ENCODE data around the gene SGMS1.

The SGMS1 gene

DNA sequence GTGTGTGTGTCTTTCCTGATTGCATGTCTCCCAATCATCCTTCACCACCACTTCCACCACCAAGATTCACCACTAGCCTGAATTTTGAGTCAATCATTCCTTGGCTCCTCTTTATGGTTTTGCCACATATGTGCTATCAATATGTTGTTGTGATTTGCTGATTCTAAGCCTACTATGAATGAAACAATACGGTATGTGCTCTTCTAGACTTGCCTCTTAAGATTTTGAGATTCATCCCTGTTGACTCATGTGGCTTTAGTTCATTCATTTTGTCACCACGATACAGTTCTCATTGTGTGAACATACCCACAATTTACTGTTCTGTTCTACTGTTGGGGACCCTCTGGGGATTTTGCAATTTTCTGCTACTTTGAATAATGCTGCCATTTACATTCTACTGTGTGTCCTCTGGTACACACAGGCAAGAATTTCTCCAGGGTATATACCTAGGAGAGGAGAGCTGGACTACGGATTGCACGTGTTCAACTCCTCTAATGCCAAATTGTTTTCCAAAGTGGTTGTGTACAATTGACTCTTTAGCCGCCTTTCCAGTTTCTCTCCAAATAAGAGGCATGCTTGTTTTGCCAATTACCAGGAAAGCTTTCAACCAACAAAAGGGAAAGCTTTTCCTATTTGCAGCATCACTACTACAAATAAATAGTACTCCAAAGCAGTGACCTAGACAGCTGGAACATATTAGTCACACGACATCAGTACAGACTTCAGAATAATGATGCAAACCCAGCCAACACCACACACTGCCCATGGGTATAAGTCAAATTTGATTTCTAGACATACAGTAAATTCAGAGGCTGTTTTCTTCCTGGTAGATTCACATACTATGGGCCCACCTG, 30.0 kb downstream of the SGMS1 start:
- Histone ChIP-seq H3K4me3 (ENCODE audit: low read length) (no peak overlapping the region), H3F3A (ENCODE audit: control insufficient read depth, insufficient read depth) (no peaks in the 10 kb centered on the region), H3K4me2 (ENCODE audit: low read length) (no peak overlapping the region), H3K79me2 (ENCODE audit: control insufficient read depth, low read length) (peaks cover 4% of the 10 kb centered on the region; the same call in 1 of the 2 replicates), H3K9me2 (replicated peaks; ENCODE audit: control insufficient read depth, low read length) (no peaks in the 10 kb centered on the region), H4K20me1 (ENCODE audit: control insufficient read depth, insufficient read depth, low read depth, low read length) (no peaks in the 10 kb centered on the region), H3K4me1 (ENCODE audit: control insufficient read depth, low read length) (no peaks in the 10 kb centered on the region), H3K36me3 (ENCODE audit: control insufficient read depth, low read length) (no peaks in the 10 kb centered on the region), H3K27ac (ENCODE audit: low read depth, low read length) (no peak overlapping the region), H3K9me3 (ENCODE audit: control insufficient read depth, insufficient read depth, low read length) (no peaks in the 10 kb centered on the region), H3K27me3 (ENCODE audit: control insufficient read depth, low read length) (no peaks in the 10 kb centered on the region)
- no peak for TF ChIP-seq EZH2phosphoT487 (IDR thresholded peaks at IDR 0.05; ENCODE audit: borderline replicate concordance, low read length)
- TF ChIP-seq CTCF (IDR thresholded peaks at IDR 0.05; ENCODE audit: low read depth, low read length, poor library complexity, severe bottlenecking) = no peak

- H3K9me3 ChIP-seq (ENCODE audit: control insufficient read depth, insufficient read depth, low read length) = no peaks in the 10 kb centered on the region
- H3K36me3 ChIP-seq (ENCODE audit: control insufficient read depth, low read length) = no peaks in the 10 kb centered on the region
- no peak overlapping the region for H3K27ac ChIP-seq (ENCODE audit: low read depth, low read length)
- peaks cover 4% of the 10 kb centered on the region; the same call in 1 of the 2 replicates for H3K79me2 ChIP-seq (ENCODE audit: control insufficient read depth, low read length)
- no peaks in the 10 kb centered on the region for H3K9me2 ChIP-seq (replicated peaks; ENCODE audit: control insufficient read depth, low read length)
- no peak for TF ChIP-seq CTCF (IDR thresholded peaks at IDR 0.05; ENCODE audit: low read depth, low read length, poor library complexity, severe bottlenecking)
- TF ChIP-seq EZH2phosphoT487 (IDR thresholded peaks at IDR 0.05; ENCODE audit: borderline replicate concordance, low read length) = no peak
- H3K27me3 ChIP-seq (ENCODE audit: control insufficient read depth, low read length) = no peaks in the 10 kb centered on the region
- H4K20me1 ChIP-seq (ENCODE audit: control insufficient read depth, insufficient read depth, low read depth, low read length) = no peaks in the 10 kb centered on the region
- no peaks in the 10 kb centered on the region for H3F3A ChIP-seq (ENCODE audit: control insufficient read depth, insufficient read depth)
- H3K4me3 ChIP-seq (ENCODE audit: low read length) = no peak overlapping the region
- H3K4me2 ChIP-seq (ENCODE audit: low read length) = no peak overlapping the region
- no peaks in the 10 kb centered on the region for H3K4me1 ChIP-seq (ENCODE audit: control insufficient read depth, low read length)
Measured at GRCh38 chr10:50592961-50593418, 30.8 kb downstream of the SGMS1 start.

DNA sequence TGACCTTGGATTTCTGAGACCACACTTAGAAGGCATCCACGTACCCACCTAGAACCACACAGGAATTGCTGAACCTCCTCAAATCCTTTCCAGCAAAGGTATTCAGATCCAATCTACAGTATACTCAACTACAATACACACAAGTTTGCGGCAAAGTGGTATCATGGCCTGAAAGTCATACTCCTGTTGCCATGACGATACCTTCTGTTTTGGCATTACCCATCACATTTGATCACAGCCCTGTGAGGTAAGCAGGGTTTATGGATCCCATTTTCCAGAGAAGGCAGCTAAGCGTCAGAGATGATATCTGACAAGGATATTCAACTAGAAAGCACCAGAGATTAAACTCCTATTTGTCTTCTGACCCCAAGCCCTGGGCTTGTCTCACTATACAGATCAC, 32.8 kb downstream of the SGMS1 start:
- Histone ChIP-seq H3K27me3 (ENCODE audit: control insufficient read depth, low read length) (no peaks in the 10 kb centered on the region), H3K79me2 (ENCODE audit: control insufficient read depth, low read length) (peaks cover 4% of the 10 kb centered on the region; the same call in 1 of the 2 replicates), H3K4me3 (ENCODE audit: low read length) (no peak overlapping the region), H3K9me3 (ENCODE audit: control insufficient read depth, insufficient read depth, low read length) (no peaks in the 10 kb centered on the region), H3K9me2 (replicated peaks; ENCODE audit: control insufficient read depth, low read length) (no peaks in the 10 kb centered on the region), H3K27ac (ENCODE audit: low read depth, low read length) (no peak overlapping the region), H3K4me1 (ENCODE audit: control insufficient read depth, low read length) (no peaks in the 10 kb centered on the region), H4K20me1 (ENCODE audit: control insufficient read depth, insufficient read depth, low read depth, low read length) (no peaks in the 10 kb centered on the region), H3K36me3 (ENCODE audit: control insufficient read depth, low read length) (no peaks in the 10 kb centered on the region), H3F3A (ENCODE audit: control insufficient read depth, insufficient read depth) (no peaks in the 10 kb centered on the region), H3K4me2 (ENCODE audit: low read length) (no peak overlapping the region)
- no peak for TF ChIP-seq EZH2phosphoT487 (IDR thresholded peaks at IDR 0.05; ENCODE audit: borderline replicate concordance, low read length)
- TF ChIP-seq CTCF (IDR thresholded peaks at IDR 0.05; ENCODE audit: low read depth, low read length, poor library complexity, severe bottlenecking) = no peak

Data from DOHH2 (cell line).